Mucosa of rectum (tissue), 2 donors: ENCODE data around the gene CSDE1.
A peak's percentile ranks its signal among the peaks of the same experiment; 100 is the strongest.
"Not testable (repeated sequence)": the region's sequence is repeated elsewhere in the genome, so short reads cannot be mapped to it uniquely, and the experiment has no call there.

Experiments used
- H3K27ac ChIP-seq, 2 donors: one replicate each; pipeline ENCODE4 v1.7.0; 2013; ENCODE audit warnings: inconsistent platforms in 2 of 2, low read depth in 2 of 2, low read length in 2 of 2
- H3K27me3 ChIP-seq, 2 donors: one replicate each; pipeline ENCODE4 v1.7.0; 2013; ENCODE audit warnings: low read length in 2 of 2; ENCODE audit not compliant: control insufficient read depth in 2 of 2, insufficient read depth in 2 of 2
- H3K36me3 ChIP-seq, 2 donors: one replicate each; pipeline ENCODE4 v1.7.0; 2013; ENCODE audit warnings: low read length in 2 of 2; ENCODE audit not compliant: control insufficient read depth in 2 of 2, insufficient read depth in 2 of 2
- H3K4me1 ChIP-seq, 2 donors: one replicate each; pipeline ENCODE4 v1.7.0; 2013; ENCODE audit warnings: low read length in 2 of 2, mild to moderate bottlenecking in 1 of 2; ENCODE audit not compliant: control insufficient read depth in 2 of 2, insufficient read depth in 2 of 2
- H3K4me3 ChIP-seq, 2 donors: one replicate each; pipeline ENCODE4 v1.7.0; 2013; ENCODE audit warnings: low read length in 2 of 2
- H3K9ac ChIP-seq, 2 donors: one replicate each; pipeline ENCODE4 v1.7.0; 2013; ENCODE audit warnings: low read length in 2 of 2, low read depth in 1 of 2, mild to moderate bottlenecking in 1 of 2
- H3K9me3 ChIP-seq, 2 donors: one replicate each; pipeline ENCODE4 v1.7.0; 2013; ENCODE audit warnings: low read length in 2 of 2; ENCODE audit not compliant: control insufficient read depth in 2 of 2
- donor health status: healthy.
- donor health status: Normal muscosa, but diverticular disease.

CSDE1 gene

GRCh38 chr1:114771992-114772391 lies 14.2 kb upstream of the CSDE1 start:
- H3K4me3 ChIP-seq = no peak overlapping the region
- no peaks in the 10 kb centered on the region for H3K4me1 ChIP-seq
- H3K36me3 ChIP-seq = peaks cover 29 to 31% of the 10 kb centered on the region in 2 donors

GRCh38 chr1:114770989-114771388 lies 13.2 kb upstream of the CSDE1 start:
- no peak overlapping the region for H3K4me3 ChIP-seq
- no peak overlapping the region for H3K9ac ChIP-seq
- H3K36me3 ChIP-seq = peaks cover 25% of the 10 kb centered on the region in 2 donors
- no peaks in the 10 kb centered on the region for H3K27me3 ChIP-seq
- no peaks in the 10 kb centered on the region for H3K4me1 ChIP-seq
- H3K27ac ChIP-seq = no peak overlapping the region
- H3K9me3 ChIP-seq = no peaks in the 10 kb centered on the region

More at GRCh38 chr1:114771992-114772391, 14.2 kb upstream of the CSDE1 start:
- Histone ChIP-seq H3K27ac (no peak overlapping the region), H3K9ac (no peak overlapping the region), H3K9me3 (no peaks in the 10 kb centered on the region), H3K27me3 (no peaks in the 10 kb centered on the region)

- Histone ChIP-seq H3K27ac (no peak overlapping the region), H3K9ac (no peak overlapping the region), H3K36me3 (peaks cover 0 to 4% of the 10 kb centered on the region in 2 donors)
These were observed 6.9 kb upstream of the CSDE1 start for GRCh38 chr1:114764689-114765088.

GRCh38 chr1:114758256-114758832 lies 560 bp upstream of the CSDE1 start:
- peaks cover 0 to 2% of the 10 kb centered on the region in 2 donors for H3K36me3 ChIP-seq
- H3K9me3 ChIP-seq = no peaks in the 10 kb centered on the region
- peaks cover 20 to 27% of the 10 kb centered on the region in 2 donors for H3K4me1 ChIP-seq
- H3K9ac ChIP-seq = peak overlapping the region; percentile 100
- no peaks in the 10 kb centered on the region for H3K27me3 ChIP-seq
- peak overlapping the region; percentile 100 for H3K27ac ChIP-seq
- peak overlapping the region; percentile 100 for H3K4me3 ChIP-seq

More at GRCh38 chr1:114764689-114765088, 6.9 kb upstream of the CSDE1 start:
- no peaks in the 10 kb centered on the region for H3K9me3 ChIP-seq
- no peaks in the 10 kb centered on the region for H3K4me1 ChIP-seq
- no peak overlapping the region for H3K4me3 ChIP-seq
- H3K27me3 ChIP-seq = no peaks in the 10 kb centered on the region

DNA sequence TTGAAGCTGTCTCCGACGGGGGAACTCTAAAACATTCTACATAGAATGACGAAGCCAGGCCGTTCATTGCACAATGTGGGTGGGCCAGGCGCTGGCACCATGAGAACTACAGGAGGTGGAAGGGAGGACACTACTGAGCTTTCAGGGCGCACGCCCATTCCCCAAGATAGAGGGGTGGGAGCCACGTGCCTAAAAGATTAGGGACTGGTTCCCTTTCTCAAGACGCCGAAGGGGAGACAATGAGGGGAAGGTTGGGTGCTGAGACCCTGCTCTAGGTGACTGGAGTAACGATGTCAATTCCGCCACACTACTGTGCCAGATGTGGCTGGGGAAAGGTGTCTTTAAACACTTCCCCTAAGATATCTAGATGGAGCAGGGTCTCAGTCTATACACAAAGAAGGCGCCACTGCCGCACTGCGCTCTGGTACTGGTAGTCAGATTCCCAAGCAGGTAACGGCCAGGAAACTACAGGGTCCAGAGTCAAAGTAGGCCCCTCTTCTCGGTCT lies 782 bp downstream of the CSDE1 start:
- peaks cover 0 to 2% of the 10 kb centered on the region in 2 donors for H3K36me3 ChIP-seq
- no peaks in the 10 kb centered on the region for H3K27me3 ChIP-seq
- H3K27ac ChIP-seq = peak overlapping the region; percentile 100
- peak overlapping the region; percentile 100 for H3K9ac ChIP-seq
- H3K9me3 ChIP-seq = no peaks in the 10 kb centered on the region
- peaks cover 20 to 27% of the 10 kb centered on the region in 2 donors for H3K4me1 ChIP-seq
- H3K4me3 ChIP-seq = peak overlapping the region; percentile 100

DNA sequence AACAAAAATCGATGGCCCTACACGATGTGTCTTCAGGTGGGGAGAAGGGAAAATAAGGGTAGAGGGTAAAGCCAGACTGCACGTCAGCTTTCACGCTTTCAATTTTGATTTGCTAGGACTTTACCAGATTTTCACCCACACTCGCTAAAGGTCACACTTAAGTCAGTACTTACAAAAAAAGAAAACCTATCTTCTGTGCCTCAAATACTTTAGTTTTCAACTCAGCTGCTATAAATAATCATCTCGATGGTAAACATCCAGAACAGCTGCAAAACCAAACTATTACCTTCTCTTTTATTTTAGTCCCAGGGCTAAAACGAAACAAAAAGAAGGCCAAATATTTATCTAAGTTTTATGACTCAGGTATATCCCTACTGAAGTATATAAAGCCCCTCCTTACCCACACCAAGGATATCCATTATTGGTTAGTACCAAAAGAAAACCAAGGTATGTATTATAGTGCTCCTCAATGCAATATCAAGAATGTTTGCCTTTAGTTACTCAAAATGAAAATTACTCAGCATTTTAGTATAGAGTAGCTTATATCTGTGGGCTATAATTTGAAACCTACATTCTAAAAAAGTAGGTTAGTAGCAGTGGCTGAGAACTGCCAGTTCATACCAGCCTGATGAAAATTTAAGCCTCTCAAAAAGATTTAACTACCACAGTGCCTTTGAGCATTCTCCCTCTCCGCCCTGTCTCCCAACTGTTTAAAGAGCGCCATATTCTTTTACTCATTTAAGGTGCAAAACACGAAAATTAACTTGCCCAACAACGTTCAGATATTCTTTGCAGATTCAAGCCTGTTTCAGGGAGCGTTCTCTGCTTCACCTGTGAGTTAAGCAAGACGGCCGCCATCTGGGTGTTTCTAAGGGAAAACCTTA lies 1.5 kb downstream of the CSDE1 start:
- peak overlapping the region; percentile 26 to 100 for H3K9ac ChIP-seq
- peak overlapping the region; percentile 100 for H3K27ac ChIP-seq
- no peaks in the 10 kb centered on the region for H3K27me3 ChIP-seq

GRCh38 chr1:114755006-114755931 lies 2.5 kb downstream of the CSDE1 start:
- Histone ChIP-seq H3K36me3 (peaks cover under 1 to 2% of the 10 kb centered on the region in 2 donors), H3K27ac (peak overlapping the region; percentile 100), H3K4me3 (peak overlapping the region; percentile 54 to 100), H3K9me3 (no peaks in the 10 kb centered on the region), H3K27me3 (no peaks in the 10 kb centered on the region), H3K4me1 (peaks cover 20 to 31% of the 10 kb centered on the region in 2 donors), H3K9ac (peak overlapping the region; percentile 7 to 22)

More for the DNA sequence above, 1.5 kb downstream of the CSDE1 start:
- Histone ChIP-seq H3K36me3 (peaks cover 0 to 2% of the 10 kb centered on the region in 2 donors), H3K9me3 (no peaks in the 10 kb centered on the region), H3K4me1 (peaks cover 20 to 27% of the 10 kb centered on the region in 2 donors), H3K4me3 (peak overlapping the region; percentile 100)

DNA sequence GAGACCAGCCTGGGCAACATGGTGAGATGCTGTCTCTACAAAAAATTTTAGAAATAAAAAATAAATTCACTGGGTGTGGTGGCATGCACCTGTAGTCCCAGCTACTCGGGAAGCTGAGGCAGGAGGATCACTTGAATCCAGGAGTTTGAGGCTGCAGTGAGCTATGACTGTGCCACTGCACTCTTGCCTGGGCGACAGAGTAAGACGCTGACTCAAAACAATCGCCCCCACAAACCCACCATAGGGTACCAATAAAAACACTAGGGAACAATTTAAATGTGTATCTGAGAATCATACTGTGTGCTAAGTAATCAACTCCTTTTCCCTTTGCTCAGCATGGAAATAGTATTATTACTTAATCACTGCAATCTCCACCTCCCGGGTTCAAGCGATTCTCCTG lies 4.1 kb downstream of the CSDE1 start:
- H3K4me1 ChIP-seq = peaks cover 20 to 31% of the 10 kb centered on the region in 2 donors

DNA sequence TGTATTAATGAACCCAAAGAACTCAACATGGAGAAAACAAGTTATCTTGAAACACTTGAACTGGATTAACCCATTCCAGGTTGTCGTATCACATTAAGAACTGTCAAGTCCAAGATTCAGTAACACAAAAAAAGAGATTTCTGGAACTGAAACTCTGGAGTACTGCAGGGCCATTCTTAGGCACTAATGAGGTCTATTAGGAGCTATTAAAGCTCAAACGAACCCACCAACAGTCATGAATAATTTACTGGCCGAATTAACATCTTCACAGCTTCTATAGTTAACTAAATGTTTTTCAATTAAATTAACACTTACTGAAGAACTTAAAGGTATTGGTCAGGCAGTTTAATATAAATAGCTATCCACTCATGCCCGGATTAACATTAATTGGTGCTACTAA lies 4.6 kb downstream of the CSDE1 start:
- H3K4me3 ChIP-seq = no peak overlapping the region
- no peak overlapping the region for H3K9ac ChIP-seq
- no peaks in the 10 kb centered on the region for H3K27me3 ChIP-seq
- peaks cover 20 to 31% of the 10 kb centered on the region in 2 donors for H3K4me1 ChIP-seq
- peaks cover 19 to 20% of the 10 kb centered on the region in 2 donors for H3K36me3 ChIP-seq
- no peaks in the 10 kb centered on the region for H3K9me3 ChIP-seq
- H3K27ac ChIP-seq = no peak overlapping the region

More for the DNA sequence above, 4.1 kb downstream of the CSDE1 start:
- not testable (repeated sequence) for H3K4me3 ChIP-seq, H3K27me3 ChIP-seq, H3K9me3 ChIP-seq, H3K9ac ChIP-seq
- Histone ChIP-seq H3K36me3 (peaks cover 15 to 17% of the 10 kb centered on the region in 2 donors), H3K27ac (peak overlapping the region in 1 of 2 donors; percentile 18)
